ENCODE results near the gene ERCC4.

DNA sequence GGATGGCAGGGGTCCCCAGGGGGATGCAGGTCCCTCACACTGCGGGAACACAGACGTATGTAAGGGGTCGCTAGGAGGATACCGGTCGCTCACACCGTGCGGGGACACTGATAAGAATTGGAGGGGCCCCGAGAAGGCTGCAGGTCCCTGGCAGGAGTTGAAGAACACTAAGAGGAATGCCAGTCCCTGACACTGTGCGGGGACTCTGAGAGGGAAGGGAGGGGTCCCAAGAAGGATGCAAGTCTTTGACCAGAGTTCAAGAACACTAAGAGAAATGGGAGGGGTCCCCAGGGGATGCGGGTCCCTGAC, 510 bp downstream of the ERCC4 start:
- TF ChIP-seq, protein P1, sequence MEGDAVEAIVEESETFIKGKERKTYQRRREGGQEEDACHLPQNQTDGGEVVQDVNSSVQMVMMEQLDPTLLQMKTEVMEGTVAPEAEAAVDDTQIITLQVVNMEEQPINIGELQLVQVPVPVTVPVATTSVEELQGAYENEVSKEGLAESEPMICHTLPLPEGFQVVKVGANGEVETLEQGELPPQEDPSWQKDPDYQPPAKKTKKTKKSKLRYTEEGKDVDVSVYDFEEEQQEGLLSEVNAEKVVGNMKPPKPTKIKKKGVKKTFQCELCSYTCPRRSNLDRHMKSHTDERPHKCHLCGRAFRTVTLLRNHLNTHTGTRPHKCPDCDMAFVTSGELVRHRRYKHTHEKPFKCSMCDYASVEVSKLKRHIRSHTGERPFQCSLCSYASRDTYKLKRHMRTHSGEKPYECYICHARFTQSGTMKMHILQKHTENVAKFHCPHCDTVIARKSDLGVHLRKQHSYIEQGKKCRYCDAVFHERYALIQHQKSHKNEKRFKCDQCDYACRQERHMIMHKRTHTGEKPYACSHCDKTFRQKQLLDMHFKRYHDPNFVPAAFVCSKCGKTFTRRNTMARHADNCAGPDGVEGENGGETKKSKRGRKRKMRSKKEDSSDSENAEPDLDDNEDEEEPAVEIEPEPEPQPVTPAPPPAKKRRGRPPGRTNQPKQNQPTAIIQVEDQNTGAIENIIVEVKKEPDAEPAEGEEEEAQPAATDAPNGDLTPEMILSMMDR (IDR thresholded peaks at IDR 0.05; ENCODE audit: low read depth, low read length): no peak
- no peak for TF ChIP-seq EZH2phosphoT487 (IDR thresholded peaks at IDR 0.05; ENCODE audit: low read depth)

Data from OCI-LY3 (cell line).